ENCODE measurements around the gene DNAH7. TPM values are rescaled to one million over a fixed set of nuclear protein-coding genes. Genes with fewer than 3 reads are reported as not detected.

DNAH7 gene
- total RNA-seq, 1 donor from 2014 or later, result not detected

DNA sequence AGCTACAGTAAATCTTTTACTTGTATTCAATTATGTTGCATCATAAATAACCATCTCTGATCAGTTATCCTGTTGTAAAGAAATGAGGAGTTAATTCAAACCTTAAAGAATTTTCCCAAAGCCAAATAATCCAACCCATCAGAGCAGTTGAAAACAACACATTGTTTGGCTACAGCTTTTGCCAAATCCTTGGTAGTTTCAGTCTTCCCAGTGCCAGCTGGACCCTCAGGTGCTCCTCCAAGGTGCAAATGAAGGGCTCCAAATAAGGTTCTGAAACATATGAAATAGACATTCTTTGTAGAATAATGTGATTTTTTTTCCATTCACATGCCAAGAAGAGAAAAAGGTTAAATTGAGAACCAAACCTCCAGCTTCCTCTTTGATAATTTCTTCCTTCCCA lies 158.7 kb downstream of the DNAH7 start:
- intact Hi-C loops (cut with micrococcal nuclease), result no loop called here
- no peak overlapping the region for H3K27ac Mint-ChIP-seq
- no peak overlapping the region for H3K4me3 Mint-ChIP-seq
- no peaks in the 10 kb centered on the region for H3K9me3 Mint-ChIP-seq
- DNase-seq, result no peak
- H3K36me3 Mint-ChIP-seq (ENCODE audit: low read depth), result no peaks in the 10 kb centered on the region
- no peaks in the 10 kb centered on the region for H3K4me1 Mint-ChIP-seq
- peaks cover 4% of the 10 kb centered on the region for H3K27me3 Mint-ChIP-seq

DNA sequence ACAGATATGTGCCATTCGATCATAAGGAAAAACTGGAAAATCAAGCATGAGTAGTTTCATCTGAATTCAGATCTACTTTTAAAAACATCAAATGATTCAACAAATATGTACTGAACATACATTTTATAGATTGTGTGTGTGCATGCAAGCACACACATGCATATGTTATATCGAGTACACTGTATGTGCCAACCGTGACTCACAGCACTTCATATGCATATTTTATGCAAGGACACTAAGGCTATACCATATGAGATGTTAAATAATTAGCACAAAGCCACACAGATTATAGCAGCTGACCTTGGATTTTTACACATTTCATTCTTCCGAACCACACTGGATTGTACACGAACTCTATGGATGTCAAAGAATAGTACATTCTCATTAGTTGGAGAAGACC lies 161.2 kb downstream of the DNAH7 start:
- H3K36me3 Mint-ChIP-seq (ENCODE audit: low read depth), result no peaks in the 10 kb centered on the region

GRCh38 chr2:195903956-195904355 lies 164.7 kb downstream of the DNAH7 start:
- peaks cover 3% of the 10 kb centered on the region for H3K27me3 Mint-ChIP-seq
- no peak overlapping the region for H3K4me3 Mint-ChIP-seq
- intact Hi-C loops (cut with micrococcal nuclease), result no loop called here
- no peaks in the 10 kb centered on the region for H3K36me3 Mint-ChIP-seq (ENCODE audit: low read depth)
- no peaks in the 10 kb centered on the region for H3K9me3 Mint-ChIP-seq
- H3K4me1 Mint-ChIP-seq, result no peaks in the 10 kb centered on the region
- H3K27ac Mint-ChIP-seq, result no peak overlapping the region
- no peak for DNase-seq

More for the DNA sequence above, 161.2 kb downstream of the DNAH7 start:
- no peak for DNase-seq
- Mint-ChIP-seq H3K27ac (no peak overlapping the region), H3K4me1 (no peaks in the 10 kb centered on the region), H3K9me3 (no peaks in the 10 kb centered on the region), H3K4me3 (no peak overlapping the region), H3K27me3 (peaks cover 3% of the 10 kb centered on the region)
- intact Hi-C loops (cut with micrococcal nuclease), result no loop called here

DNA sequence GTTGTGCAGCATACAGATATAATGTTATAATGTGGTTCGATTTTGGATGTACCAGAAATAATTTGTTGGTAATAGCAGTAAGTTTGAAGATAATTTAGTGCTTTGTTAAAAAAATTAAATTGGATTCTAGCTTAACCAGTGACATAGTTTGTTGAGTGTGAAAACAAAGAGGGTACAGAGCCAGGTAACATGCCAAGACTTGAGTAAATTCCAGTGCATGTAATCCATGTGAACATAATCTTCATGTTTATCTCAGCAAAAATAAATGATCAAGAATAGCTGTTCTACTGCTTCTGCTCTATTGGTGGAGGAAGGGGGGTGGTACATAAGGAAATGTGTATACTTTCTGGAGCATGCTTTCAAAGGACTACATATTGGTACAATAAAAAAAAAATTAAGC lies 165.8 kb downstream of the DNAH7 start:
- peaks cover 5% of the 10 kb centered on the region for H3K27me3 Mint-ChIP-seq

DNA sequence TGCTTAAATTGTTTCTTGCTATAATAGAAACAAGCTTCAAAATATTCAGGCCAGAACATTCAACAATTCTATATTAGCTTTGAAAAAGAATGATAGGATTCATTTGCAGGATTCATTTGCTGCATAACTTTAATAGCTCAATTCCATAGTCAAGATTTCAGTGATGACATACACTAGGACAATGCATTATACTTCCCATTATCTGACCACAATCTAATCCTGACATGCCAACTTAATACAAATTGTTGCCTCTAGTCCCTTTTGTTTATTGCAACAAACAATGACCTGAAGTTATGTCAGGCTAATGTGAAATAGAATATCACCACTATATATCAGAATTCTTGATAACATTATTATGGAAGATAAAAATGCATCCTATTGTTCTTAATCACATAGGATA lies 169.4 kb downstream of the DNAH7 start:
- no peaks in the 10 kb centered on the region for H3K36me3 Mint-ChIP-seq (ENCODE audit: low read depth)
- H3K9me3 Mint-ChIP-seq, result no peaks in the 10 kb centered on the region
- DNase-seq, result no peak
- H3K4me3 Mint-ChIP-seq, result no peak overlapping the region
- H3K4me1 Mint-ChIP-seq, result no peaks in the 10 kb centered on the region
- intact Hi-C loops (cut with micrococcal nuclease), result no loop called here
- peaks cover 5% of the 10 kb centered on the region for H3K27me3 Mint-ChIP-seq
- H3K27ac Mint-ChIP-seq, result no peak overlapping the region

More for the DNA sequence above, 165.8 kb downstream of the DNAH7 start:
- Mint-ChIP-seq H3K4me1 (no peaks in the 10 kb centered on the region), H3K9me3 (no peaks in the 10 kb centered on the region), H3K36me3 (ENCODE audit: low read depth) (no peaks in the 10 kb centered on the region), H3K4me3 (no peak overlapping the region), H3K27ac (no peak overlapping the region)
- DNase-seq, result no peak
- intact Hi-C loops (cut with micrococcal nuclease), result no loop called here

GRCh38 chr2:195898505-195899191 lies 170.0 kb downstream of the DNAH7 start:
- no peaks in the 10 kb centered on the region for H3K4me1 Mint-ChIP-seq
- no peak overlapping the region for H3K4me3 Mint-ChIP-seq
- no peaks in the 10 kb centered on the region for H3K36me3 Mint-ChIP-seq (ENCODE audit: low read depth)
- intact Hi-C loops (cut with micrococcal nuclease), result no loop called here
- peaks cover 5% of the 10 kb centered on the region for H3K27me3 Mint-ChIP-seq
- DNase-seq, result no peak
- H3K27ac Mint-ChIP-seq, result no peak overlapping the region
- no peaks in the 10 kb centered on the region for H3K9me3 Mint-ChIP-seq

GRCh38 chr2:195891081-195891480 lies 177.6 kb downstream of the DNAH7 start:
- Mint-ChIP-seq H3K27me3 (no peaks in the 10 kb centered on the region), H3K36me3 (ENCODE audit: low read depth) (no peaks in the 10 kb centered on the region), H3K27ac (no peak overlapping the region), H3K4me1 (no peaks in the 10 kb centered on the region), H3K9me3 (no peaks in the 10 kb centered on the region), H3K4me3 (no peak overlapping the region)
- intact Hi-C loops (cut with micrococcal nuclease), result no loop called here
- no peak for DNase-seq

GRCh38 chr2:195879153-195879552 lies 189.5 kb downstream of the DNAH7 start:
- no peak overlapping the region for H3K27ac Mint-ChIP-seq
- intact Hi-C loops (cut with micrococcal nuclease), result no loop called here
- H3K4me3 Mint-ChIP-seq, result no peak overlapping the region
- no peaks in the 10 kb centered on the region for H3K9me3 Mint-ChIP-seq
- peaks cover 4% of the 10 kb centered on the region for H3K27me3 Mint-ChIP-seq
- H3K36me3 Mint-ChIP-seq (ENCODE audit: low read depth), result no peaks in the 10 kb centered on the region
- DNase-seq, result no peak
- H3K4me1 Mint-ChIP-seq, result no peaks in the 10 kb centered on the region

- no peaks in the 10 kb centered on the region for H3K9me3 Mint-ChIP-seq
These were observed 197.3 kb downstream of the DNAH7 start for GRCh38 chr2:195871326-195871725.

GRCh38 chr2:195864316-195864715 lies 204.3 kb downstream of the DNAH7 start:
- no peaks in the 10 kb centered on the region for H3K9me3 Mint-ChIP-seq
- DNase-seq, result no peak
- no peaks in the 10 kb centered on the region for H3K36me3 Mint-ChIP-seq (ENCODE audit: low read depth)
- H3K4me1 Mint-ChIP-seq, result no peaks in the 10 kb centered on the region
- H3K27ac Mint-ChIP-seq, result no peak overlapping the region
- H3K27me3 Mint-ChIP-seq, result peaks cover 6% of the 10 kb centered on the region
- intact Hi-C loops (cut with micrococcal nuclease), result no loop called here
- no peak overlapping the region for H3K4me3 Mint-ChIP-seq

More at GRCh38 chr2:195871326-195871725, 197.3 kb downstream of the DNAH7 start:
- Mint-ChIP-seq H3K4me3 (no peak overlapping the region), H3K4me1 (no peaks in the 10 kb centered on the region), H3K36me3 (ENCODE audit: low read depth) (no peaks in the 10 kb centered on the region), H3K27ac (no peak overlapping the region), H3K27me3 (peaks cover 10% of the 10 kb centered on the region)
- no peak for DNase-seq
- intact Hi-C loops (cut with micrococcal nuclease), result no loop called here

DNA sequence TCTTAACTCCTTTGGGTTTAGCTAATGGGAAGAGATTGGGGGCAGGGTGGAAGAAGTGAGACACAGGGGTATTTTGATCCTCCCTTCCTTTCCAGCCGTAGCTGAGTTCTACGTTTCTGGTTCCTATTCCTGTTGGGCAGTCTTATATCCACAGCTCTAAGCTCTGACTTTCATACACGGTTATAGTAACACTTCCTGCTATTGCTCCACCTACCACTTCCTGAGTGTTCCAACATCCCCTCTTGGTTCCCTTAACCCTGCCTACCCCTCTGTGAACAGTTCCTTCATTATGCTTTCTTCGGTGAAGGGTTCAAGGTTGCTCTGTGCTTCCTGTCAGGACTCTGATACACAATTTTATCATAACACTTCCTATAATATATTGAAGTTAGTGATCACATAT lies 205.1 kb downstream of the DNAH7 start:
- Mint-ChIP-seq H3K4me1 (no peaks in the 10 kb centered on the region), H3K36me3 (ENCODE audit: low read depth) (no peaks in the 10 kb centered on the region), H3K9me3 (no peaks in the 10 kb centered on the region), H3K27ac (no peak overlapping the region), H3K27me3 (peaks cover 5% of the 10 kb centered on the region), H3K4me3 (no peak overlapping the region)
- intact Hi-C loops (cut with micrococcal nuclease), result no loop called here
- DNase-seq, result no peak

DNA sequence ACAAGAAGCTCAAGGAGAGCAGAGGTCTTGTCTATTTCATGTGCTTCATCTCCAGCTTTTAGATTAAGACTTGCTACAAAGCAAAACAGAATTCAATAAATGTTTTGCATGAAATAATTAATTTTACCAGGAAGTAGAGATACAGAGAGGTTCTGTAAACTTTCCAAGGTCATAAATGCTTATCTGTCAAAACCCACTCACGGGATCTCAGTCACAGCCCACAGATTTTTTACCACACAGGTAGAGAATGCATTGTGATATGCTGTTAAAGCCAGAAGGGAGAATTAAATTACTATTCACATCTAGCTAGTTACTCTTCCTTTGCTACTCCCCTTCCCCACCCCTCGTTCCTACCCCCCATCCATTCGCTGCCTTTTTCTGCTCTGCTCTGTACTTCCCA lies 205.5 kb downstream of the DNAH7 start:
- Mint-ChIP-seq H3K9me3 (no peaks in the 10 kb centered on the region), H3K4me3 (no peak overlapping the region), H3K36me3 (ENCODE audit: low read depth) (no peaks in the 10 kb centered on the region), H3K4me1 (no peaks in the 10 kb centered on the region), H3K27me3 (peaks cover 6% of the 10 kb centered on the region), H3K27ac (no peak overlapping the region)
- intact Hi-C loops (cut with micrococcal nuclease), result no loop called here
- DNase-seq, result no peak

- H3K9me3 Mint-ChIP-seq, result no peaks in the 10 kb centered on the region
- no peak overlapping the region for H3K27ac Mint-ChIP-seq
- H3K36me3 Mint-ChIP-seq (ENCODE audit: low read depth), result no peaks in the 10 kb centered on the region
- H3K27me3 Mint-ChIP-seq, result peaks cover 7% of the 10 kb centered on the region
- no peak overlapping the region for H3K4me3 Mint-ChIP-seq
- no peaks in the 10 kb centered on the region for H3K4me1 Mint-ChIP-seq
- intact Hi-C loops (cut with micrococcal nuclease), result no loop called here
- no peak for DNase-seq
These were observed 206.8 kb downstream of the DNAH7 start for GRCh38 chr2:195861821-195862220.

DNA sequence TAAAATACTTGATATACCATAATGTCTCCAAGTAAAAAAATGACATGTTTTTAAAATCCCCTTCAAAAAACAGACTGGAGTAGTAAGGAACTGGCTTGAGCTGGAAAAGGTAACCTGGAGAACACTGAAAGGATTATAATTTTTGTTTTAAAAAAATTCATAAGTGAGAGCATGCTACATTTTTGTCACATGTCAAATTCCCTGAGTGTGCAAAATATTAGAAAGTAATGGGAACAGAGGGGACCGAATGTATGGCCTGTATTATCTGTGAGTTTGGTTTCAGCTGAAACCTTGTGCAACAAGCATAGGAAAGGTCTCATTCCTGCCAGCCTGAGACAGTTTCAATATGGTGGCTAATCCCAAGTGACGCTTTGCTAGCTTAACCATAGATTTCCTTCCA lies 209.1 kb downstream of the DNAH7 start:
- peaks cover 6% of the 10 kb centered on the region for H3K27me3 Mint-ChIP-seq
- H3K36me3 Mint-ChIP-seq (ENCODE audit: low read depth), result no peaks in the 10 kb centered on the region
- no peaks in the 10 kb centered on the region for H3K4me1 Mint-ChIP-seq
- no peaks in the 10 kb centered on the region for H3K9me3 Mint-ChIP-seq
- no peak overlapping the region for H3K4me3 Mint-ChIP-seq
- intact Hi-C loops (cut with micrococcal nuclease), result no loop called here
- no peak overlapping the region for H3K27ac Mint-ChIP-seq
- DNase-seq, result no peak

DNA sequence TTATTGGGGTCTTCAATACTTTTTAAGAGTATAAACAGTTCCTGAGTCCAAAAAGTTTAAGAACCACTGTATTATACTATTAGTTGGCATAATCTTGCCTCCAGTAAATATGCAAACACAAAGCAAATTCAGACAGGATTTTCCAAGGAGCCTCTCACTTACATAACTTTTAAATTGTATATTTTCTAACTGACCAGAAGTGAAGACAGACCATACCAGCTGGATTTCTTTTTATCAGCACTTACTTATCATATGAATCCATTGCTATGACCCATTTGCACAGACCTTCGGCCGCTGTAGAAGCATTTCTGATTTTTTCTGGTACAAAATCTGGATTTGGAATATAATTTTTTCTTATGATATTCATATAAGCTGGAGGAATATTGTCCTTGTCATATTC lies 211.5 kb downstream of the DNAH7 start:
- no peaks in the 10 kb centered on the region for H3K36me3 Mint-ChIP-seq (ENCODE audit: low read depth)
- peaks cover 5% of the 10 kb centered on the region for H3K27me3 Mint-ChIP-seq
- H3K4me3 Mint-ChIP-seq, result no peak overlapping the region
- no peaks in the 10 kb centered on the region for H3K9me3 Mint-ChIP-seq
- DNase-seq, result no peak
- intact Hi-C loops (cut with micrococcal nuclease), result no loop called here
- H3K4me1 Mint-ChIP-seq, result no peaks in the 10 kb centered on the region
- H3K27ac Mint-ChIP-seq, result no peak overlapping the region
